Fibroblast of pulmonary artery (primary cell): Measurements from ENCODE around the gene UGT8.
A peak's percentile ranks its signal among the peaks of the same experiment; 100 is the strongest.

Experiments used
- DNase-seq: peaks from one replicate; pipeline ENCODE4 v3.0.0-alpha.2; 2010; ENCODE audit warnings: low read depth
- H3K4me3 ChIP-seq: replicated peaks from 2 replicates; pipeline ENCODE4 v1.5.1; 2011; ENCODE audit warnings: low read depth, mild to moderate bottlenecking, control low read depth, low read length, moderate library complexity
- CTCF ChIP-seq: IDR thresholded peaks from 2 replicates; pipeline ENCODE4 v1.5.1; 2011; ENCODE audit warnings: mild to moderate bottlenecking, control low read depth, low read length, inconsistent platforms; ENCODE audit errors: missing control alignments

UGT8 gene

GRCh38 chr4:114598191-114599121, at the start of gene UGT8:
Gene UGT8 (plus strand): TSS chr4:114598807. CDS start chr4:114622881, 24,074 bp downstream.
- no peak for TF ChIP-seq CTCF
- DNase-seq, result peak; percentile 6
- peak within 1 kb of the TSS; percentile 37 for H3K4me3 ChIP-seq

GRCh38 chr4:114549638-114550037, 49.0 kb upstream of the UGT8 start:
- no peak for TF ChIP-seq CTCF
- no peak for DNase-seq
- no peak overlapping the region for H3K4me3 ChIP-seq

GRCh38 chr4:114558446-114559020, 40.1 kb upstream of the UGT8 start:
- TF ChIP-seq CTCF, result no peak
- no peak overlapping the region for H3K4me3 ChIP-seq
- no peak for DNase-seq

- no peak overlapping the region for H3K4me3 ChIP-seq
- no peak for TF ChIP-seq CTCF
- DNase-seq, result no peak
Observed at GRCh38 chr4:114561590-114561989, 37.0 kb upstream of the UGT8 start.

- DNase-seq, result no peak
- TF ChIP-seq CTCF, result no peak
- H3K4me3 ChIP-seq, result no peak overlapping the region
Observed at GRCh38 chr4:114562176-114562904, 36.3 kb upstream of the UGT8 start.

GRCh38 chr4:114563536-114564315, 34.9 kb upstream of the UGT8 start:
- H3K4me3 ChIP-seq, result no peak overlapping the region
- peak; percentile 0 for DNase-seq
- no peak for TF ChIP-seq CTCF
